Prostate gland (tissue), 2 donors: ENCODE results near the gene SLC35F3.

Experiments used
- CTCF ChIP-seq, 4 experiments: fragments of 200-600 bp in 2 of 4; fragments of 450-650 bp in 2 of 4; sonication (generic) in 2 of 4; IDR thresholded peaks; 1 replicate in 3 of 4; 2 replicates in 1 of 4; pipeline ENCODE4 v1.5.1; 2016 to 2019; ENCODE audit warnings: antibody characterized with exemption in 4 of 4, mild to moderate bottlenecking in 2 of 4, moderate library complexity in 2 of 4
- POLR2A ChIP-seq: fragments of 450-650 bp; IDR thresholded peaks from one replicate; pipeline ENCODE4 v1.6.1; 2016; ENCODE audit warnings: antibody characterized with exemption, mild to moderate bottlenecking
- POLR2AphosphoS5 ChIP-seq: sonication (generic); formaldehyde crosslinking; IDR thresholded peaks from one replicate; pipeline ENCODE4 v1.6.1; 2017; ENCODE audit warnings: antibody characterized with exemption

DNA sequence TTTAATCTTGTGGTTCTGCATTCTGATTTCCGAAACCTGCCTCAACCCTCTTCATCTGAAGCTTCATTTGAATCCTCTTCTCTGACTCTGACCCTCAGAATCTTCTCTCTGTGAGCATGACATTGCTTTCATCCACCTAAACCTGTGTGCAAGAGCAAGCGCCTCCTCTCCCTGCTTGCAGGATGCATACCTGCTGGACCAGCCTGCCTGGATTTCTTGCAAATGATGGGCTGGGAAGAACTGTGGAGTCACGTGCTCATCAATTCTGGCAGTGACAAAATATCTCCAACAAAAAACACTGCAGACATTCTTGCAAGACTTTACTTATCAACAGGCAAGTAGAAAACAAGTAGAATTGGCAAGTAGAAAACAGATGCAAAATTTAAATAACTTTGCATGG is 20.8 kb upstream of the SLC35F3 start:
- TF ChIP-seq CTCF (IDR thresholded peaks at IDR 0.05) (no peak), POLR2A (no peak), POLR2AphosphoS5 (no peak)
